Measurements from ENCODE around the gene IKZF5.

Gene IKZF5, protein sequence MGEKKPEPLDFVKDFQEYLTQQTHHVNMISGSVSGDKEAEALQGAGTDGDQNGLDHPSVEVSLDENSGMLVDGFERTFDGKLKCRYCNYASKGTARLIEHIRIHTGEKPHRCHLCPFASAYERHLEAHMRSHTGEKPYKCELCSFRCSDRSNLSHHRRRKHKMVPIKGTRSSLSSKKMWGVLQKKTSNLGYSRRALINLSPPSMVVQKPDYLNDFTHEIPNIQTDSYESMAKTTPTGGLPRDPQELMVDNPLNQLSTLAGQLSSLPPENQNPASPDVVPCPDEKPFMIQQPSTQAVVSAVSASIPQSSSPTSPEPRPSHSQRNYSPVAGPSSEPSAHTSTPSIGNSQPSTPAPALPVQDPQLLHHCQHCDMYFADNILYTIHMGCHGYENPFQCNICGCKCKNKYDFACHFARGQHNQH

DNA sequence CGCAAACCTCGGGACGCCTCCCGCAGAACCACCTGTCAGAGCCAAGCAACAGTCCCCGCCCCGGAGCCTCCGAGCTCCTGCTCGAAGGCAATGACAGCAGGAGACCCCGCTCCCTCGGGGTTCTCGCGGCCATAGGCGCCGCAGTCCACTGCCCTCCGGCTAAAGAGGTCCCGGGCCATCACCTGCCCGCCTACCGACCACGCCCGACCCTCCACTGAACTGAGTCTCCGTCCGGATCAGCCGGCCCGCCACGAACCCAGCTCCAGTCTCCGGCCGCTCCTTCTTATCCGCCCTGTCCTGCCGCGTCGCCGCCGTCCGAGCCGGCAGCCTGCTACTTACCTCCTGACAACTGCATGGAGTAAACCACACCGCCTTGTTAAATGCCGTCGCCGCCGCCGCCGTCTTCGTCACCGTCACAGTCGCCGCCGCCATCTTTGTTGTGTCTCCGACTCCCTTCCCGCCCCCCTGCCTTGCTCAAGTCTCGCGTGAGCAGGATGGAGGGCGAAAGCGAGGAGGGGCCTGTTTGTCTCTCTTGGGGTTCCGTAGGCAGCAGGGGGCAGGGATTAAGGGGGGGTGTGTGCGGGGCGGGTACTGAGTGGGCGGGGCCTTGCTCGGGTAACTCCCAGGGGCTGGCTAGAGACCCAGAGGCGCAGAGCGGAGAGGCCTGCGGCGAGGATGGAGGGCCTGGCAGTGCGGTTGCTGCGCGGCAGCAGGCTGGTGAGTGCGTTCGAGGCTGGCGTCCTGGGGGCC lies at the start of gene IKZF5, which contains the start of gene ACADSB:
TSS of gene IKZF5 (minus strand) at position 441 of the 750 bp plus-strand sequence. CDS start 10,170 bp downstream, outside the sequence.
TSS of gene ACADSB (plus strand) at position 652 of the 750 bp plus-strand sequence. CDS start at position 676, 24 bp downstream.
- peak; percentile 60 for DNase-seq

DNA sequence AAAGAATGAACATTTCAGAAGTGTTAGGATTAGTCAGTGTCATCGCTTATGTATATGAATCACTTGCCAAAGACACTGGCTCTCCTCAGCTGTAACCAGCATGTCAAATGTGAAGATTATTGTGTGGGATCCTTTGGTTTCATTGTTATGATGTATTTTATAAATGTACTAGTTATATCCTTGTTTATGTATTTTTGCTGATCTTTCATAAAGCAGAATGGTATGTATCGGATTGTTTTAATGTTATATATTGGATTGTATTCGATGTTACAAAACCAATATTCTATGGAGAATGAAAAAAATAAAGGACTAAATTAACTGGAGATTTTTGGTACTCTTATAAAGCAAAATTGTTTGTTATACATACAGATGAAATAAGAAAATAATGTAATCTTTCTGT lies 49.4 kb upstream of the IKZF5 start:
- DNase-seq, result no peak

DNA sequence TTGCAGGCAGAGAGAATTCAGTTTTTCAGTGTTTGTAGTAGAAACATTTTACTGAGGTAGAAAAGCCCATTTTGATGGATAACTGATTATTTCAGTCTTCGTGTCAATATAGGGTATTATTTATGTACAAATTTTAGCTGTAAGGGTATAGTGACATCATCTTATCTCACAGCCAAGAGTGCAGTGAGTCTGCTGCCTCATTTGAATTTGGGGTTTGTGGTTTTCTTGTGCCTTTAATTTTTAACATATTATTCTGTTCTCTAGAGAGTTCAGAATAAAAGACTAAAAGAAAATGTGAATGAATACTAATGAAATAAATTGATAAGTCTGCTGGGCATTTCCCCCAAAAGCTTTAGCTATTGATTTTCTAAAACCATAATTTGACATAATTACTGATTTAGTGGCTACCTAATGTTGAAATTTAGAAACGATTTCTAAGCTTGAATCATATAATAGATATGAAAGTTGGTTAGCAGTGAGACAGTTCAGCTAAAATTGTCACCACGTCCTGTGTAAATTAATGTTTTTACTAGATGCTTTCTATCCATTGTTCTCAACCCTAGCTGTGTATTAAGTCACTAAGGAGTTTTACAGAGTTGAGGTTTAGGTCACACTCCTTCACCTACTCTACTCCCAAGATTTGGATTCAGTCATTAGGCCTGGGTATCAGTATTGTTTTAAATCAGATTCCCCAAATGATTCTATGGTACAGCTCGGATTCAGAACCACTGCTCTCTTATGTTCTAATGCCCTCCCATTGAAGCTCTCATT lies 37.6 kb upstream of the IKZF5 start:
- DNase-seq, result no peak

DNA sequence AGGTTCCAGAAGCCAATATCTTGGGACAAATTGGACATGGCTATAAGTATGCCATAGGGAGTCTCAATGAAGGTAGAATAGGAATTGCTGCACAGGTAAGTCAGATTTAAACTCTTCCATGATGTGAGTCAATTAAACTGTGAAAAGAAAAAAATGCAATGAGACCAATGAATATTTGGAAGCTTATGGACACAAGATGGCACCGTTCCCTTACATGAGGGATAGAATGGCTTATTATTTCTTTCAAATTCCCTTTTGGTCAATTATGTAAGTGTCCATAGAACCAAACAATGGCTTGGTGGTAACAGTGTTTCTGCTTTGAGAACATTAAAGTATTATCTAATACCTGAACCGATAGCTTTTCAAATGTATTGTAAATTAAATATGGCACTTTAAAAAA lies 35.8 kb upstream of the IKZF5 start:
- DNase-seq, result no peak

DNA sequence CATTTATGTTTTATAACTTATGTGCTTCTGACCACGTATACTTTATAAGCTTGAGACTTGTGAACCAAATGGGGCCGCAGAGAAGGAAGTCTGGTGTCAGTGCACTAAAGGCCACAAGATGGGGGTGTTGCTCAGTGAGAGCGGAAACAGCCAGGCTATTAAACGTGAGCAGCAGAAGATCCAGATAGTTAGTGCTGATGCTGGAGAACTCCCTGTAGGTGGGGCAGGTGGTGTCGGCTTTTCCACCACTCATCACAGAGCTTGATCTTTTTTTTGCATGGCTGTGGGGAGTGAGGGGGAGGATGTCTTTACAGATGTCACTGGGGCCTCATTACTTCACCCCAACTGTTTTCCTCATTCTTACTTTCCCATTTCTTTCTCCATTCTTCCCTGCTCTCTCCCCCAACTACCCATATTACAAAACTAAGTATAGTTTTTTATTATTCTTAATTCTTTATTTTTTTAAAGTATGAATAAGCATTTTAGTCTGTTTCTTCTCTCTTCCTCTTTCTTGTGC lies 34.9 kb upstream of the IKZF5 start:
- DNase-seq, result peak; percentile 32

DNA sequence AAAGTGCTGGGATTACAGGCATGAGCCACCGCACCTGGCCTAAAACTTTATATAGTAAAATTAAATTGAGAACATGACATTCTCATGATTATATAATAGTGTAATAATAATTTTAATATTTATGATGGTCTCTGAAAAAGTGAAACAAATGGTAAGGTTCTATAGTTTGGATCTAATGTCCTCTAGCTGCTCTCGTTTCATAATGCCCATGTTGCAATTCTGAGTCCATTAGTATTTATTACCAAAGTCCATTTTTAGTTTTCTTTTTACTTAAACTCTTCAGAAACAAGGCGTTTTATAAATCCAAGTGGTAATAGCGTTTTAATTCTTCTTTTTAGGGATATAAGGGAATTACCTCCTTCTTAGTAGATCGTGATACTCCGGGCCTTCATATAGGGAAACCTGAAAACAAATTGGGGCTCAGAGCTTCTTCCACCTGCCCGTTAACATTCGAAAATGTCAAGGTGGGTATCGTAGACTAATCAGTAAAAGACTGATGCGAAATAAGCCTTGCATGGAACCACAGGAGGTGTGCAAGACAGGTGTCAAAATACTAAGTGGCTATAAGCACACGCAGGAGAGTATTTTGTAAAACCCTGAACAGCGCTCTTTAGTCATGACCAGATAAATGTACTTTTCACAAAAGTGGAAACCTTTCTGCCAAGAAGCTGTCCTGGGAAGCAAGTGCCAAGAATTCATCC lies 34.3 kb upstream of the IKZF5 start:
- no peak for DNase-seq

DNA sequence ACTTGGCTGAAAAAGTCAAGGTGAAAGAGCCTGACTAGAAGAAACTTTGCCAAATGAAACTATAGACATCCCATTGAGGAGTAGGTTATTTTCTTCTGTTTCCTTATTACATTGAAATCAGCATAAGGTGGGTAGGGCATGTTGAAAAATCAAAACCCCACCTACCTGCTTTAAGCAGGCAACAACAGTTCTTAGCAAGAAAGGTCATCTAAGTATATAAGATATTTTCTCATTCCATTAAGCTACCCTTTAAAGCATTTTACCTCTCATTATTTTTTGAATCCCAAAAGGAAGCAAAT lies 31.0 kb upstream of the IKZF5 start:
- no peak for DNase-seq

DNA sequence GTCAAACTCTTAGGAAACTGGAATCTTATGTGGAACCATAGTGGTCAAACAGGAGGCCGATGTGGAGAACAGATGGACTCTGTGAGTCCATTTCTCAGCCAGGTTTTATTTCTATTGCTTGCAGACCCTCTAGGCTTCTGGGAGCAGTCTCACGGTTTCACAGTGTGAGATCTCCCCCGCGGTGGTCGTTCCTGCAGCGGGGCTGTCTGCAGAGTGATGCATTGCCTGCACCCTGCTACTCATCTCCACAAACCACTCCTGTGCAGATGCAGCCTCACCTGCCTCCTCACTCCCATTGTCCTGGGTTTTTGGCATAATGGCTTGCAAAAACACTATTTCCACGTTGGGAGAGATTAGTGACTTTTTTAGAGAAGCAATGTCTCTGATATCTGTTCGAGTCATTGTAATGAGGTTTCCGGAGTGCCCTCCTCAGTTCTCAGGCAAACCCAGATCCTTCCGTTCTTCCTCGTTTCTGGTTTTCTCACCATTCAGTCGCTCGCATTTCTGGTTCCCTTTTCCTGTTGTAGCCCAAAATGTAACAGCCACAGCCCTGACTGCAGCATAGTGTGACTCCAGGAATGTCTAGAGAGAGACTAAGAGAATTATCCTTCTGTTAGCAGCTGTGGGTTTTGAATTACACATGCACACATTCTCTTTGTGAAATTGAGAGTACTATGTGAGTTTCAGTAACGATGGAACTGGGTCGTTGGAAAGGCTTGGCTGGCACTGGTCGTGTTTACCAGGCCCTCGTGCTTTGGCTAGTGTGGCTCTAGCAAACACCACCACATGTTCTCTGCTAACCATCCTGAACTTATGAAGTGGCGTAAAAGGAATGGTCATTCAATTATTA lies 30.4 kb upstream of the IKZF5 start:
- no peak for DNase-seq

DNA sequence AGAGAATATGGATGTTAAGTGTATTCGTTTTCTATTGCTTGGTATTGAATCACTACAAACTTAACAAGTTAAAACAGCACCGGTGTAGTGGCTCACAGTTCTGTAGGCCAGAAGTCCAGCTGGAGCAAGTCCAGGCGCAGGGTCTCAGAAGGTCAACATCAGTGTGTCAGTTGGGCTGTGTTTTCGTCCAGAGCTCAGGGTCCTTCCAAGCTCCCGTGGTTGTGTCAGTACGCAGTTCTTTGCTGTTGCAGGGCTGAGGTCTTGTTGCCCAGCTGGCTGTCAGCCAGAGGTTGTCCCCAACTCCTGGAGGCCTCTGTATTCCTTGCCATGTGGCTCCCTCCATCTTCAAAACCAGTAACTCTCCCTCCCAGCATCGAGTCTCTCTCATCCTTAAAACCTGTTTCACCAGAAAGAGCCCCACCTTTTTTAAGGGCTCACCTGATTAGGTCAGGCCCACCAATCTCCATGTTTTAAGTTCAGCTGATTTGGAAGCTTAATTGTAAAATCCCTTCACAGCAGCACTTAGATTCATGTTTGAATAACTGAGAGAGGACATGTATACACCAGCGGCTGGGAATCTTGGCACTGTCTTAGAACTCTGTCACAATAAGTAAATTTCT lies 27.0 kb upstream of the IKZF5 start:
- no peak for DNase-seq

DNA sequence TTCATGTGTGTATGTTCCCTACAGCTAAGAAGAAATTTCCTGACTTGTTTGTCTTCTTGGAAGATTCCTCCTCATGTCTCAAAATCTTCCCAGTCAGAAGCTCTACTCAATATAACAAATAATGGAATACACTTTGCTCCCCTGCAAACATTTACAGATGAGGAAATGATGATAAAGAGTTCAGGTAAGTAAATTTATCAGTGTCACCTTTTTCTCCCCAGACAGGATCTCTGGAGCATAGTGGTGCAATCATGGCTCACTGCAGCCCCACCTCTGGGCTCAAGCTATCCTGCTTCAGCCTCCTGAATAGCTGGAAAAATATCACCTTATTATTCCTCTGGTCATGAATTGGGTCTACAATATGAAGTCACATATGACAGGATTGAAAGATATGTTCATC lies 25.7 kb upstream of the IKZF5 start:
- no peak for DNase-seq

DNA sequence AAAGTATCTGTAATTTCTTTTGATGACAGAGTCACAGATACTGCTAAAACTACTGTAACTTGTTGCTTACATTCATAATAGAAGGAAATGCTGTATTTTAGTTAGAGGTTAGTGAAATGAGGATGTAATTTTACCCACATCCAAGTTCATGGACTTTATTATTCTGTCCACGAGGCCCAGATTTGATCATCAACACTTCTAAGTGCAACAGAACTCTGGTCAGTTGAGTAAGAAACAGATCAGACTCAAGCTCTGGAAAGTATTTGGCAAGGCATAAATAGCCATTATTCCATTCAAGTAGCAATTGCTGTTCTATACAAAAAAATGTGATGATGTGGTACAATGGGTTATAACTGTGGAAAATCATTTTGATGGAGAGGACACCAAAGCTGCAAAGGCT lies 22.5 kb upstream of the IKZF5 start:
- DNase-seq, result no peak

DNA sequence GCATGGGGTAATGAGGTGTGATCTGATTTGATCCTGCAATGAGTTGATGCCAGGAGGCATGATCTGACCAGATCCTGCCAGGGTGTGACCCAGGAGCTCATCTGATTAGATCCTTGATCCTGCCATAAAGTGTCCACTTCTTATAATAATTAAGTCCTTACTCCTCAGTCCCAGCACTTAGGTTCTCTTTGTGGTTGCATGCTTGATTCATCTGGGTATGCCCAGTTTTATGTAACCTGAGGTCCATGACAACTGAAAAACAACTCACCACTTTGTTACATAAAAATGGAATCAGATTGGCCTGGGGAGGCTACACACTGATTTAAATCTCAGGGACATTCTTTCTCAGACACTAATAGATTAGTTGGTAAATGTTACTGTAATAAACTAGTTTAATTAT lies 19.3 kb upstream of the IKZF5 start:
- no peak for DNase-seq

DNA sequence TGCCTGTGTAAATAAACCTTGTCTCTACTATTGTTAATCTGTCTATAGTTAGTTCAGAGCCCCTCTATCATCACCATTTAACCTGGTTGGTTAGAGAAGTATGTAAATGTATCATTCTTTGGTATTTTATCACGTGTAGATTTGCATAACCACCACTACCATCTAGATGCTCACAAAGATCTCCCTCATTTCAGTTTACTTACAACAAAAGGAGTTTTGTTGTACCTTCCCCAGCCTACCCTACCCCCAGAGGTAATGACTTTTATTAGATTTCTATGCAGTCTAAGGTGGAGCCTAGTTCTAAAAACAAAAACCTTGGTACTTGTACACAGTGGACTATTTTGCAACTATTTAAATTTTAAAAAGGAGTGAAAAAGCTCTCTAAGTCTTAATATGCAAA lies 17.7 kb upstream of the IKZF5 start:
- DNase-seq, result no peak

DNA sequence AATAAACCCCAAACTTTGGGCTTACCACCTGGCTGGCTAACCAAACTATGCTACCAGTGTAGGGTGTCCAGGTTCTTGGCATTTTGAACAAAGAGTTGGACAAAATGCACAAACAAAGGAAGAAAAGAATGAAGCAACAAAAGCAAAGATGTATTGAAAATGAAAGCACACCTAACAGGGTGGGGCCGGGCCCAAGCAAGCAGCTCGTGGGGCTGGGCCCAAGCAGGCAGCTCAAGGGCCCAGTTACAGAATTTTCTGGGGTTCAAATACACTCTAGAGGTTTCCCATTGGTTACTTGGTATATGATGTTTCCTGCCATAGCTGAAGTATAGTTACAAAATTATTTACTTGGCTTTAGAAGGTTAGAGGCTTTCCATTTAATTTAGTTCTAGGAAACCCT lies 15.9 kb upstream of the IKZF5 start:
- no peak for DNase-seq

DNA sequence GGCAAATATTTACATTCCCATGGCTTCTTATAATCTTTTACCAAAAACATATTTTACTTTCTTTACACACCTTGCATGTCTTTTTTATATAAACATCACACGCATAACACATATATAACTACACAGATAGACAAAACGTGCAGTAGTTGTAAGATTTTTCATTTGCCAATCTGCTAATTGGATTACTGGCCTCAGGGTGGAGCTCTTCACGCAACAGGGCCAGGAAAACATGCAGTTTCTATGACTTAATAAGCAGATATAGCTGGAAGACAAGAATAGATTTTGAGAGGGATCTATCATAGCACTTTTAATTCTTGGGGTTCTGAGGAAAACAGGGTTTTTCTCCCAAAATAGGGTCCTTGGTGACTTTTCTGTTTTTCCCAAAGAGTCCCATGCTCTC lies 12.9 kb upstream of the IKZF5 start:
- DNase-seq, result no peak

DNA sequence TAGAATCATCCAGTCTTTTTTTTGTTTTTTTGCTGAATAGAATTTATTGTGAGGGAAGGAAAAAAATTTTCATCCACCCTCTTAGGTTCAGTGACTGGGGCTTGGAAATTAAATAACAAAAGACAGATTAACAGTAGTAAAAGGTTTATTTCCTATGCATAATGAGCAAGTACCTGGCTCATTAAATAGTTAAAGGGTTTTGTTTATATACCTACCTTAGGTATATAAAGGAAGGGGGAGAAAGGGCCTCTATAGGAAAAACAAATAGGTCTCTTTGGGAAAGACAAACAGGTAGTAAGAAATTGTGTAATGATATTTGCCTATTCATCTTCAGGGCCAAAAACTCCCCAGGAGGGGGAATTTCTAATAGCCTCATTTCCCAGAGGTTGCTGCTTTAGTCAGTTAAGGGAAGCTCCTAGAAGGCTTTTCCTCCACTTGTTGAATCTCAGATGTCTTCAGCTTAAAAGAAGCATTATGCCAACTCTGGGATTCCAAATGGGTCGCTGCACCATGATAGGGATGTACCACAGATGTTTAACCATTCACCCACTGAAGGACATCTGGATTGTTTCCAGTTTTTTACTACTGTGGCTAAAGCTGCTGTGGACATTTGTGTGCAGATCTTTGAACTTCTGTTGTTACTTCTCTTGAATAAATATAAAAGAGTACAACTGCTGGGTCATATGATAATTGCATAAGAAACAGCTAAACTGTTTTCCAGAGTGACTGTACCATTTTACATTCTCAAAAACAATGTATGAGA lies 11.5 kb upstream of the IKZF5 start:
- DNase-seq, result no peak

DNA sequence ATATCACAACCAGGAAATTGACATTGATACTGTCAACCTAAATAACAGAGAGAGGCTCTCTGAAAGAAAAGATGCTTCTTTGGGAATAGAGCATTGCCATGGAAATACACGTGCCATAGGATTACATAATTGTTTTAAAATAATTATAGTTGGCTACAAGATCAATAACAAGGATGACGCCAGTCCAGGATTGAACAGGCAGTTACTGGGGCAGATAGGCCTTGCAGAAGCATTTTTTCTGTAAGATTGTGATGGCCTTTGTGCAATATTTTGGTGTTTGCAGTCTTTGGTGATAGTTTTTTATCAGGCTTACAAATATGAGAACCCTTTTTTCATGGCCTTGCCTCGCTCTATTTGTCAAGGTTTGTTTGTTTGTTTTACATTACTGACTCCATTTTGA lies 10.7 kb upstream of the IKZF5 start:
- no peak for DNase-seq

DNA sequence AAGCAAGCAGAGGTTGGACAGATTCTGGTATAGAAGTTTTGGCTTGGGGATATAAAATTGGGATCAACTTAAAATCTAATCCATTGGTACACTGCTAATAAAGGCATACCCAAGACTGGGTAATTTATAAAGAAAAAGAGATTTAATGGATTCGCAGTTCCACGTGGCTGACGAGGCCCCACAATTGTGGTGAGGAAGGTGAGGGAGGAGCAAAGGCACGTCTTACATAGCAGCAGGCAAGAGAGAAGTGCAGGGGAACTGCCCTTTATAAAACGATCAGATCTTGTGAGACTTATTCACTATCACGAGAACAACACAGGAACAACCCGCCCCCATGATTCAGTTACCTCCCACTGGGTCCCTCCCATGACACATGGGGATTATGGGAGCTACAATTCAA lies 9.9 kb upstream of the IKZF5 start:
- no peak for DNase-seq

DNA sequence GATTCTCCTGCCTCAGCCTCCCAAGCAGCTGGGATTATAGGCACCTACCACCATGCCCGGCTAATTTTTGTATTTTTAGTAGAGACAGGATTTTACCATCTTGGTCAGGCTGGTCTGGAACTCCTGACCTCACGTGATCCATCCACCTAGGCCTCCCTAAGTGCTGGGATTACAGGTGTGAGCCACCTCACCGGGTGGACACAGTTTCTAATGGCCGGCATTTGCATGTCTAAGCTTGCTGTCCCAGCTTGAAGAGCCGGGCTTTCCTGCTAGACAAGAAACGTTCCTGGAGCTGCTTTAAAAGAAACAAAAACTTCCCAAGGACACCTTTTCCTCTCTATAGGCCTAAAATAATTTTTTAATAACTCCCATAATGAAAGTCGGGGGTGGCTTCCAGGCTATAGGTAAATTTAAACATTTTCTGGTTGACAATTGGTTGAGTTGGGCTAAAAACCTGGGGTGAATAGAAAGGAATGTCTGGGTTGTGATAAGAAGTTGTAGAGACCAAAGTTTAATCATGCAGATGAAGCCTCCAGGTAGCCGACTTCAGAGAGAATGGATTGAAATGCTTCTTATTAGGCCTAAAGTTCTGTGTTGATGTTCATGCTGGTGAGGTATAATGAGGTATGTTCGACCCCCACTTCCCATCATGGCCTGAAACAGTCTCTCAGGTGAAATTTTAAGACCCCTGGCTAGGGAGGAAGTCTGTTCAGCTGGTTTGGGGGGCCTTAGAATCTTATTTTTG lies 9.0 kb upstream of the IKZF5 start:
- DNase-seq, result no peak

DNA sequence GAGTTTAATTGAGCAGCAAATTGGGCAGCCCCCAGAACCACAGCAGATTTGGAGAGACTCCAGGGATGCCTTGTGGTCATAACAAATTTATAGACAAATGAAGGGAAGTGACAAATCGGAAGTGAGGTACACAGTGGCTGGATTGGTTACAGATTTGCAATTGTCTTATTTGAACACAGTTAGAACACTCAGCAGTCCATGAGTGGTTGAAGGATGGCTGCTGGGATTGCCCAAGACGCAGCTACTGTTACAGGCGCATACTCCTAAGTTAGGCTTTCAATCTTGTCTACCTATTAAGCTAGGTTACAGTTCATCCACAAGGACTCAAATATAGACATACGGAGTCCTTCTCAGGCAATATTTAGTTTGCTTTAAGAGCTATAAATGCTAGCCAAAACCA lies 7.6 kb upstream of the IKZF5 start:
- no peak for DNase-seq
